ENCODE measurements around the gene CMA1. TPM values are rescaled to one million over a fixed set of nuclear protein-coding genes. Genes with fewer than 3 reads are reported as not detected.

The CMA1 gene
- total RNA-seq, 2 experiments from 2014 or later: not detected

DNA sequence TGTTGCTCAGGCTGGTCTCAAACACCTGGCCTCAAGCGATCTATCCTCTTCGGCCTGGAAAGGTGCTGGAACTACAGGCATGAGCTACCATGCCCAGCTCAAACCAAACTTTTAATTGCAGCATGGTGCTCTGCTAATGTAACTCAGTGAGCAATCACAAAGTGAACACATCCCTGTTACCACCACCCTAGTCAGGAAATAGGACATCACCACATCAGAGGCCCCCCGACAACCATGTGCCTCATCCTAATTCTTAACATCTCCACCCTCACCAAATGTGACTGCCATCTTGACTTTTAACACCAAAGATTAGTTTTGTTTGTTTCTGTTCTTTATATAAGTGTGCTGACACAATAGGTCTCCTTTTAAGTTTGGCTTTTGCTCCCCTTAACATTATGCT, 42.7 kb downstream of the CMA1 start:
- DNase-seq (peak in 2 of 14 experiments; percentile 27 to 43), ATAC-seq (ENCODE audit: poor library complexity) (peak; percentile 37)
- ChIA-PET CTCF (no interaction called here), POLR2A (interaction anchor here (0.9 kb wide), 1 partner anchor 22 kb away, joined by 3 read pairs; no protein-coding TSS in a partner anchor)
- Histone ChIP-seq H3K9me3 (ENCODE audit: control insufficient read depth in 1 of 2, insufficient read depth in 1 of 2, low read length in 2 of 2) (no peaks in the 10 kb centered on the region), H3K4me3 (ENCODE audit: low read length) (no peak overlapping the region), H3K36me3 (ENCODE audit: insufficient read depth, low read length) (no peaks in the 10 kb centered on the region), H3K4me1 (ENCODE audit: insufficient read depth, low read length) (peaks cover 6% of the 10 kb centered on the region), H3K27me3 (ENCODE audit: control insufficient read depth in 1 of 2, insufficient read depth in 2 of 2, low read length in 2 of 2) (no peaks in the 10 kb centered on the region), H3K27ac (ENCODE audit: low read depth in 1 of 2, low read length in 2 of 2) (no peak overlapping the region)
- H3K27me3 Mint-ChIP-seq: peaks cover 4% of the 10 kb centered on the region
- H3K4me1 Mint-ChIP-seq (ENCODE audit: low read depth): peaks cover 35% of the 10 kb centered on the region
- intact Hi-C loops (cut with DNase I, micrococcal nuclease): loop anchor here in 1 of 2 experiments (10.0 kb wide), 1 partner anchor 229 kb away; no protein-coding TSS in a partner anchor
- no peak overlapping the region for H3K4me3 Mint-ChIP-seq
- no peak overlapping the region for H3K27ac Mint-ChIP-seq
- peaks cover 6% of the 10 kb centered on the region for H3K9me3 Mint-ChIP-seq
- TF ChIP-seq, protein P1, sequence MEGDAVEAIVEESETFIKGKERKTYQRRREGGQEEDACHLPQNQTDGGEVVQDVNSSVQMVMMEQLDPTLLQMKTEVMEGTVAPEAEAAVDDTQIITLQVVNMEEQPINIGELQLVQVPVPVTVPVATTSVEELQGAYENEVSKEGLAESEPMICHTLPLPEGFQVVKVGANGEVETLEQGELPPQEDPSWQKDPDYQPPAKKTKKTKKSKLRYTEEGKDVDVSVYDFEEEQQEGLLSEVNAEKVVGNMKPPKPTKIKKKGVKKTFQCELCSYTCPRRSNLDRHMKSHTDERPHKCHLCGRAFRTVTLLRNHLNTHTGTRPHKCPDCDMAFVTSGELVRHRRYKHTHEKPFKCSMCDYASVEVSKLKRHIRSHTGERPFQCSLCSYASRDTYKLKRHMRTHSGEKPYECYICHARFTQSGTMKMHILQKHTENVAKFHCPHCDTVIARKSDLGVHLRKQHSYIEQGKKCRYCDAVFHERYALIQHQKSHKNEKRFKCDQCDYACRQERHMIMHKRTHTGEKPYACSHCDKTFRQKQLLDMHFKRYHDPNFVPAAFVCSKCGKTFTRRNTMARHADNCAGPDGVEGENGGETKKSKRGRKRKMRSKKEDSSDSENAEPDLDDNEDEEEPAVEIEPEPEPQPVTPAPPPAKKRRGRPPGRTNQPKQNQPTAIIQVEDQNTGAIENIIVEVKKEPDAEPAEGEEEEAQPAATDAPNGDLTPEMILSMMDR (IDR thresholded peaks at IDR 0.05): no peak
- no peaks in the 10 kb centered on the region for H3K36me3 Mint-ChIP-seq (ENCODE audit: low read depth)

DNA sequence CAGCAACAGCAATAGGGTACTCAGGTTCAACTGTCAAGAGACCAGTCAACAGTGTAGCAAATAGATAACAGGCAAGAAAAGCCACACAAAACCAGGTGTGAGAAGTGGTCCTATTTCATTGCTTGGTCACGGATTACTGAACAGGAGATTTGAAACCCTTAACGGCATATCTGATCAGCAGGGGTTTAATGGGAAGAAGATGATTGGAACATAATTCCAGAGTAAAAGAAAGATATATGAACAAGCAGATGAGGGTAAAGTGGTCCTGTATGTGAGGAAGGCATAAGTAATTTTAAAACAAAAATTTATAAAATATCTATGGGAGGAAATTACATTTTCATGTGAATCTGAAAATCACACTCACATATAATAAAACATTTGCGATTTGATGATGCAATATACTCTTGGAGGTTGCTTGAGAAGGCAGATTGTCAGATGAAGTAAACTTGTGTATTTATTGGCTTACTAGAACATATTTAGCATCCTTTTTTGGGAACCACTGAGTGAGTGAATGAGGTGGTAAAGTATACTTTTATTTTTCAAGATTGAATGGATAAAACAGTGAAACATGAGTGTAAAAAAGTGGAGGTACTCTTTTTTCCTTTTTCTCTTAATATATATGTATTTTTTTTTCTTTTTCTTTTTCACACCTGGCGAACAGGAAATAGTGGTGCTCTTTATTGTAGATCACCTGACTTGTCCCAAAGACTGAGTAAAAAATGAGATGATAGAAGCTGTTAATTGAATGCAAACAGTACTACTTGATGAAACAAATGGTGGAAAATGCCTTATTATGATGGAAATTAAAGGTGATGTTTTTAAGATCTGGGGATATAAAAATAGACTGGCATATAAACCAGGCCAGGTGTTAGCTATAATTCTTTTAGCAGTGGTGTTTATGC, 43.9 kb downstream of the CMA1 start:
- Mint-ChIP-seq H3K4me3 (peak overlapping the region; percentile 6), H3K9me3 (peaks cover 3% of the 10 kb centered on the region), H3K4me1 (ENCODE audit: low read depth) (peaks cover 35% of the 10 kb centered on the region), H3K36me3 (ENCODE audit: low read depth) (no peaks in the 10 kb centered on the region), H3K27ac (peak overlapping the region; percentile 1), H3K27me3 (no peaks in the 10 kb centered on the region)
- no peak overlapping the region for H3K4me3 ChIP-seq (ENCODE audit: low read length)
- POLR2A ChIA-PET: interaction anchor here (0.6 to 0.9 kb wide), 2 partner anchors 21 to 457 kb away, joined by 3 read pairs; no protein-coding TSS in a partner anchor
- no peaks in the 10 kb centered on the region for H3K36me3 ChIP-seq (ENCODE audit: insufficient read depth, low read length)
- no peak overlapping the region for H3K27ac ChIP-seq (ENCODE audit: low read depth in 1 of 2, low read length in 2 of 2)
- intact Hi-C loops (cut with DNase I, micrococcal nuclease): loop anchor here in 1 of 2 experiments (10.0 kb wide), 1 partner anchor 231 kb away; no protein-coding TSS in a partner anchor
- TF ChIP-seq, protein P1 (IDR thresholded peaks at IDR 0.05): no peak
- DNase-seq: peak in 1 of 14 experiments; percentile 33
- peaks cover 6% of the 10 kb centered on the region for H3K4me1 ChIP-seq (ENCODE audit: insufficient read depth, low read length)
- no peak for ATAC-seq (ENCODE audit: poor library complexity)
- CTCF ChIA-PET: no interaction called here
- no peaks in the 10 kb centered on the region for H3K27me3 ChIP-seq (ENCODE audit: control insufficient read depth in 1 of 2, insufficient read depth in 2 of 2, low read length in 2 of 2)
- no peaks in the 10 kb centered on the region for H3K9me3 ChIP-seq (ENCODE audit: control insufficient read depth in 1 of 2, insufficient read depth in 1 of 2, low read length in 2 of 2)

DNA sequence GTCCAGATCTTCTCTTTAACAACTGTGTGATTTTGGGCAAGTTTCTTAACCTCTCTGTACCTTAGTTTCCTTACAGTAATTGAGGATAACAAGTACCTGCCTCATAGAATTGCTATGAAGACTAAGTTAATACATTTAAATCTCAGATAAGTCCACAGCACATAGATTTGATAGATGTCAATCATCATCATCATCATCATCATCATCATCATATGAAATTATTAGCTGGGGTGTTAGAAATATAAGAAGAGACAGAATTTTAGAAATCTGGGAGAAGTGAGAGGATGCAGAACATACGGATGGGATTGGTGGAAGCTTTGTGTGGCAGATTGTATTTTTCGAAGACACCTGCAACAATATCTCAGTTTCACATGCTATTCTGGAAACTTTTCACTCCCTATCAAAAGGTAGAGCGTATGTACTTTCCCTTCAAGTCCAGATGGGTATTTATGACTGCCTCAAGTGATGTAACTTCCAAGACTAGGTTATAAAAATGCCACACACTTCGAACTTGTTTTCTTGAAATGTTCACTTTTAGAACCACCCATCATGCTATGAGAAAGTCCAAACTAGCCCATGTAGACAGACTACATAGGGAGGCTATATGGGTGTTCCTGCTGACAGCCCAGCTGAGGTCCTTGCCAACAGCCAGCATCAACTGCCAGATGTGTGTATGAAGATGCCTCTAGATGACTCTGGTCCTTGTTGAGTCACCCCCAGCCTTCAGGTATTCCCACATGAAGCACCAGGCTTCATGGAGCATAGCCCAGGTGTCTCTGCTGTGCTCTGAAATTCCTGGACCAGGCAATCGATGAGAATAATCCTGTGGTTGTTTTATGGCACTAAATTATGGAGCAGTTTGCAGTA, 44.8 kb downstream of the CMA1 start:
- Mint-ChIP-seq H3K36me3 (ENCODE audit: low read depth) (no peaks in the 10 kb centered on the region), H3K4me3 (peak overlapping the region; percentile 3), H3K4me1 (ENCODE audit: low read depth) (peaks cover 35% of the 10 kb centered on the region), H3K27ac (no peak overlapping the region), H3K27me3 (no peaks in the 10 kb centered on the region), H3K9me3 (peaks cover 3% of the 10 kb centered on the region)
- Histone ChIP-seq H3K4me3 (ENCODE audit: low read length) (no peak overlapping the region), H3K27ac (ENCODE audit: low read depth in 1 of 2, low read length in 2 of 2) (no peak overlapping the region), H3K27me3 (ENCODE audit: control insufficient read depth in 1 of 2, insufficient read depth in 2 of 2, low read length in 2 of 2) (no peaks in the 10 kb centered on the region), H3K4me1 (ENCODE audit: insufficient read depth, low read length) (peaks cover 6% of the 10 kb centered on the region), H3K36me3 (ENCODE audit: insufficient read depth, low read length) (no peaks in the 10 kb centered on the region), H3K9me3 (ENCODE audit: control insufficient read depth in 1 of 2, insufficient read depth in 1 of 2, low read length in 2 of 2) (no peaks in the 10 kb centered on the region)
- CTCF ChIA-PET: no interaction called here
- ATAC-seq (ENCODE audit: poor library complexity) (no peak), DNase-seq (no peak)
- intact Hi-C loops (cut with DNase I, micrococcal nuclease): loop anchor here in 1 of 2 experiments (10.0 kb wide), 1 partner anchor 232 kb away; no protein-coding TSS in a partner anchor
- POLR2A ChIA-PET: no interaction called here
- TF ChIP-seq, protein P1 (IDR thresholded peaks at IDR 0.05): no peak

Measured in CD4-positive, alpha-beta T cell (primary cell).